Measurements from ENCODE around the gene GALNT8. TPM values are rescaled to one million over a fixed set of nuclear protein-coding genes. Genes with fewer than 3 reads are reported as not detected.

The GALNT8 gene
- total and polyA plus RNA-seq, 2 of the 8 experiments (the other 6 are each of a cell fraction or from before 2014, with no cell fraction given): 4.7 to 8.3 TPM

DNA sequence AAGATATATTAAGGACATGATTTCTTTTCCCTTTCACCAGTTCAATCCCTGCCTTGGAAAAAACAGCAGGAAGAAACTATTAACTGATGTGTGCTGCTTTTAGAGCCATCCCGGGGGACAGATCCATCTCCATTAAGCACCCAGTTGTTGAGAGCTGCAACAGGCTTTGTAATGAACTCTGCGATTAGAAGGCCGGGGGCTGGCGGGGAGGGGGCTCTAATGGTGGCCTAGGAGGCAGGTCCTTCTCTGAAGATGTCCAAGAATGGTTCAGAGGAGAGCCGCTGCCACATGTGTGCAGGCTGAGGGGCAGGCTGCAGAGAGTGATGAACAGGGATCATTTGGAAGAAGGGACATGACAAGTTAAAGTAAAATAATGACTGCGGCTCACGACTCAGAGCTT is 67.8 kb downstream of the GALNT8 start (continued):
- TF ChIP-seq, protein P1, sequence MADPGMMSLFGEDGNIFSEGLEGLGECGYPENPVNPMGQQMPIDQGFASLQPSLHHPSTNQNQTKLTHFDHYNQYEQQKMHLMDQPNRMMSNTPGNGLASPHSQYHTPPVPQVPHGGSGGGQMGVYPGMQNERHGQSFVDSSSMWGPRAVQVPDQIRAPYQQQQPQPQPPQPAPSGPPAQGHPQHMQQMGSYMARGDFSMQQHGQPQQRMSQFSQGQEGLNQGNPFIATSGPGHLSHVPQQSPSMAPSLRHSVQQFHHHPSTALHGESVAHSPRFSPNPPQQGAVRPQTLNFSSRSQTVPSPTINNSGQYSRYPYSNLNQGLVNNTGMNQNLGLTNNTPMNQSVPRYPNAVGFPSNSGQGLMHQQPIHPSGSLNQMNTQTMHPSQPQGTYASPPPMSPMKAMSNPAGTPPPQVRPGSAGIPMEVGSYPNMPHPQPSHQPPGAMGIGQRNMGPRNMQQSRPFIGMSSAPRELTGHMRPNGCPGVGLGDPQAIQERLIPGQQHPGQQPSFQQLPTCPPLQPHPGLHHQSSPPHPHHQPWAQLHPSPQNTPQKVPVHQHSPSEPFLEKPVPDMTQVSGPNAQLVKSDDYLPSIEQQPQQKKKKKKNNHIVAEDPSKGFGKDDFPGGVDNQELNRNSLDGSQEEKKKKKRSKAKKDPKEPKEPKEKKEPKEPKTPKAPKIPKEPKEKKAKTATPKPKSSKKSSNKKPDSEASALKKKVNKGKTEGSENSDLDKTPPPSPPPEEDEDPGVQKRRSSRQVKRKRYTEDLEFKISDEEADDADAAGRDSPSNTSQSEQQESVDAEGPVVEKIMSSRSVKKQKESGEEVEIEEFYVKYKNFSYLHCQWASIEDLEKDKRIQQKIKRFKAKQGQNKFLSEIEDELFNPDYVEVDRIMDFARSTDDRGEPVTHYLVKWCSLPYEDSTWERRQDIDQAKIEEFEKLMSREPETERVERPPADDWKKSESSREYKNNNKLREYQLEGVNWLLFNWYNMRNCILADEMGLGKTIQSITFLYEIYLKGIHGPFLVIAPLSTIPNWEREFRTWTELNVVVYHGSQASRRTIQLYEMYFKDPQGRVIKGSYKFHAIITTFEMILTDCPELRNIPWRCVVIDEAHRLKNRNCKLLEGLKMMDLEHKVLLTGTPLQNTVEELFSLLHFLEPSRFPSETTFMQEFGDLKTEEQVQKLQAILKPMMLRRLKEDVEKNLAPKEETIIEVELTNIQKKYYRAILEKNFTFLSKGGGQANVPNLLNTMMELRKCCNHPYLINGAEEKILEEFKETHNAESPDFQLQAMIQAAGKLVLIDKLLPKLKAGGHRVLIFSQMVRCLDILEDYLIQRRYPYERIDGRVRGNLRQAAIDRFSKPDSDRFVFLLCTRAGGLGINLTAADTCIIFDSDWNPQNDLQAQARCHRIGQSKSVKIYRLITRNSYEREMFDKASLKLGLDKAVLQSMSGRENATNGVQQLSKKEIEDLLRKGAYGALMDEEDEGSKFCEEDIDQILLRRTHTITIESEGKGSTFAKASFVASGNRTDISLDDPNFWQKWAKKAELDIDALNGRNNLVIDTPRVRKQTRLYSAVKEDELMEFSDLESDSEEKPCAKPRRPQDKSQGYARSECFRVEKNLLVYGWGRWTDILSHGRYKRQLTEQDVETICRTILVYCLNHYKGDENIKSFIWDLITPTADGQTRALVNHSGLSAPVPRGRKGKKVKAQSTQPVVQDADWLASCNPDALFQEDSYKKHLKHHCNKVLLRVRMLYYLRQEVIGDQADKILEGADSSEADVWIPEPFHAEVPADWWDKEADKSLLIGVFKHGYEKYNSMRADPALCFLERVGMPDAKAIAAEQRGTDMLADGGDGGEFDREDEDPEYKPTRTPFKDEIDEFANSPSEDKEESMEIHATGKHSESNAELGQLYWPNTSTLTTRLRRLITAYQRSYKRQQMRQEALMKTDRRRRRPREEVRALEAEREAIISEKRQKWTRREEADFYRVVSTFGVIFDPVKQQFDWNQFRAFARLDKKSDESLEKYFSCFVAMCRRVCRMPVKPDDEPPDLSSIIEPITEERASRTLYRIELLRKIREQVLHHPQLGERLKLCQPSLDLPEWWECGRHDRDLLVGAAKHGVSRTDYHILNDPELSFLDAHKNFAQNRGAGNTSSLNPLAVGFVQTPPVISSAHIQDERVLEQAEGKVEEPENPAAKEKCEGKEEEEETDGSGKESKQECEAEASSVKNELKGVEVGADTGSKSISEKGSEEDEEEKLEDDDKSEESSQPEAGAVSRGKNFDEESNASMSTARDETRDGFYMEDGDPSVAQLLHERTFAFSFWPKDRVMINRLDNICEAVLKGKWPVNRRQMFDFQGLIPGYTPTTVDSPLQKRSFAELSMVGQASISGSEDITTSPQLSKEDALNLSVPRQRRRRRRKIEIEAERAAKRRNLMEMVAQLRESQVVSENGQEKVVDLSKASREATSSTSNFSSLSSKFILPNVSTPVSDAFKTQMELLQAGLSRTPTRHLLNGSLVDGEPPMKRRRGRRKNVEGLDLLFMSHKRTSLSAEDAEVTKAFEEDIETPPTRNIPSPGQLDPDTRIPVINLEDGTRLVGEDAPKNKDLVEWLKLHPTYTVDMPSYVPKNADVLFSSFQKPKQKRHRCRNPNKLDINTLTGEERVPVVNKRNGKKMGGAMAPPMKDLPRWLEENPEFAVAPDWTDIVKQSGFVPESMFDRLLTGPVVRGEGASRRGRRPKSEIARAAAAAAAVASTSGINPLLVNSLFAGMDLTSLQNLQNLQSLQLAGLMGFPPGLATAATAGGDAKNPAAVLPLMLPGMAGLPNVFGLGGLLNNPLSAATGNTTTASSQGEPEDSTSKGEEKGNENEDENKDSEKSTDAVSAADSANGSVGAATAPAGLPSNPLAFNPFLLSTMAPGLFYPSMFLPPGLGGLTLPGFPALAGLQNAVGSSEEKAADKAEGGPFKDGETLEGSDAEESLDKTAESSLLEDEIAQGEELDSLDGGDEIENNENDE (IDR thresholded peaks at IDR 0.05; ENCODE audit: insufficient replicate concordance, low read length): no peak
- TF ChIP-seq, protein P2, sequence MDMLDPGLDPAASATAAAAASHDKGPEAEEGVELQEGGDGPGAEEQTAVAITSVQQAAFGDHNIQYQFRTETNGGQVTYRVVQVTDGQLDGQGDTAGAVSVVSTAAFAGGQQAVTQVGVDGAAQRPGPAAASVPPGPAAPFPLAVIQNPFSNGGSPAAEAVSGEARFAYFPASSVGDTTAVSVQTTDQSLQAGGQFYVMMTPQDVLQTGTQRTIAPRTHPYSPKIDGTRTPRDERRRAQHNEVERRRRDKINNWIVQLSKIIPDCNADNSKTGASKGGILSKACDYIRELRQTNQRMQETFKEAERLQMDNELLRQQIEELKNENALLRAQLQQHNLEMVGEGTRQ (IDR thresholded peaks at IDR 0.05; ENCODE audit: low read length): no peak
- TF ChIP-seq EGR1 (IDR thresholded peaks at IDR 0.05; ENCODE audit: borderline replicate concordance, low read depth, low read length) (no peak), CREB1 (IDR thresholded peaks at IDR 0.05) (no peak), CHD2 (IDR thresholded peaks at IDR 0.05; ENCODE audit: low read length) (no peak)
- TF ChIP-seq, protein P3, sequence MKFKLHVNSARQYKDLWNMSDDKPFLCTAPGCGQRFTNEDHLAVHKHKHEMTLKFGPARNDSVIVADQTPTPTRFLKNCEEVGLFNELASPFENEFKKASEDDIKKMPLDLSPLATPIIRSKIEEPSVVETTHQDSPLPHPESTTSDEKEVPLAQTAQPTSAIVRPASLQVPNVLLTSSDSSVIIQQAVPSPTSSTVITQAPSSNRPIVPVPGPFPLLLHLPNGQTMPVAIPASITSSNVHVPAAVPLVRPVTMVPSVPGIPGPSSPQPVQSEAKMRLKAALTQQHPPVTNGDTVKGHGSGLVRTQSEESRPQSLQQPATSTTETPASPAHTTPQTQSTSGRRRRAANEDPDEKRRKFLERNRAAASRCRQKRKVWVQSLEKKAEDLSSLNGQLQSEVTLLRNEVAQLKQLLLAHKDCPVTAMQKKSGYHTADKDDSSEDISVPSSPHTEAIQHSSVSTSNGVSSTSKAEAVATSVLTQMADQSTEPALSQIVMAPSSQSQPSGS (IDR thresholded peaks at IDR 0.05; ENCODE audit: low read length): no peak

All from H1 (cell line).